Measurements from ENCODE around the gene PLS1. TPM values are rescaled to one million over a fixed set of nuclear protein-coding genes. Genes with fewer than 3 reads are reported as not detected.

PLS1 gene
- total RNA-seq, 1 donor from 2014 or later, result 15.7 TPM

- TF ChIP-seq CTCF (IDR thresholded peaks at IDR 0.05; ENCODE audit: unreplicated experiment), result no peak
- Mint-ChIP-seq H3K36me3 (ENCODE audit: insufficient read depth) (no peaks in the 10 kb centered on the region), H3K4me3 (ENCODE audit: low read depth) (no peak overlapping the region), H3K4me1 (ENCODE audit: low read depth) (peaks cover 13% of the 10 kb centered on the region), H3K27ac (peak overlapping the region; percentile 82), H3K9me3 (ENCODE audit: low read depth) (no peaks in the 10 kb centered on the region), H3K27me3 (no peaks in the 10 kb centered on the region)
- DNase-seq (ENCODE audit: low spot score, unreplicated experiment), result no peak
These were observed 22.8 kb downstream of the PLS1 start for GRCh38 chr3:142618917-142619461.

- no peak for TF ChIP-seq CTCF (IDR thresholded peaks at IDR 0.05; ENCODE audit: unreplicated experiment)
- no peaks in the 10 kb centered on the region for H3K27me3 Mint-ChIP-seq
- no peak overlapping the region for H3K27ac Mint-ChIP-seq
- H3K4me3 Mint-ChIP-seq (ENCODE audit: low read depth), result no peak overlapping the region
- peaks cover 13% of the 10 kb centered on the region for H3K4me1 Mint-ChIP-seq (ENCODE audit: low read depth)
- no peaks in the 10 kb centered on the region for H3K9me3 Mint-ChIP-seq (ENCODE audit: low read depth)
- DNase-seq (ENCODE audit: low spot score, unreplicated experiment), result no peak
- no peaks in the 10 kb centered on the region for H3K36me3 Mint-ChIP-seq (ENCODE audit: insufficient read depth)
These were observed 26.2 kb downstream of the PLS1 start for GRCh38 chr3:142622405-142622804.

GRCh38 chr3:142623194-142623593 is 27.0 kb downstream of the PLS1 start:
- no peaks in the 10 kb centered on the region for H3K9me3 Mint-ChIP-seq (ENCODE audit: low read depth)
- H3K27ac Mint-ChIP-seq, result no peak overlapping the region
- no peaks in the 10 kb centered on the region for H3K36me3 Mint-ChIP-seq (ENCODE audit: insufficient read depth)
- H3K4me1 Mint-ChIP-seq (ENCODE audit: low read depth), result peaks cover 13% of the 10 kb centered on the region
- no peak for DNase-seq (ENCODE audit: low spot score, unreplicated experiment)
- no peak for TF ChIP-seq CTCF (IDR thresholded peaks at IDR 0.05; ENCODE audit: unreplicated experiment)
- H3K27me3 Mint-ChIP-seq, result no peaks in the 10 kb centered on the region
- no peak overlapping the region for H3K4me3 Mint-ChIP-seq (ENCODE audit: low read depth)

GRCh38 chr3:142624341-142625152 is 28.4 kb downstream of the PLS1 start:
- no peaks in the 10 kb centered on the region for H3K27me3 Mint-ChIP-seq
- H3K27ac Mint-ChIP-seq, result no peak overlapping the region
- TF ChIP-seq CTCF (IDR thresholded peaks at IDR 0.05; ENCODE audit: unreplicated experiment), result no peak
- no peaks in the 10 kb centered on the region for H3K9me3 Mint-ChIP-seq (ENCODE audit: low read depth)
- peaks cover under 1% of the 10 kb centered on the region for H3K4me1 Mint-ChIP-seq (ENCODE audit: low read depth)
- H3K4me3 Mint-ChIP-seq (ENCODE audit: low read depth), result no peak overlapping the region
- H3K36me3 Mint-ChIP-seq (ENCODE audit: insufficient read depth), result no peaks in the 10 kb centered on the region
- DNase-seq (ENCODE audit: low spot score, unreplicated experiment), result no peak

GRCh38 chr3:142625153-142625440 is 28.9 kb downstream of the PLS1 start:
- no peaks in the 10 kb centered on the region for H3K27me3 Mint-ChIP-seq
- no peak overlapping the region for H3K4me3 Mint-ChIP-seq (ENCODE audit: low read depth)
- H3K27ac Mint-ChIP-seq, result no peak overlapping the region
- H3K4me1 Mint-ChIP-seq (ENCODE audit: low read depth), result no peaks in the 10 kb centered on the region
- H3K9me3 Mint-ChIP-seq (ENCODE audit: low read depth), result no peaks in the 10 kb centered on the region
- no peak for DNase-seq (ENCODE audit: low spot score, unreplicated experiment)
- no peak for TF ChIP-seq CTCF (IDR thresholded peaks at IDR 0.05; ENCODE audit: unreplicated experiment)
- H3K36me3 Mint-ChIP-seq (ENCODE audit: insufficient read depth), result no peaks in the 10 kb centered on the region

All from progenitor cell of endocrine pancreas (in vitro differentiated cells).